C4-2B (cell line): ENCODE data around the gene SGK2.

Experiments
- ZFX ChIP-seq: fragments of 450-650 bp; IDR thresholded peaks from 2 replicates; pipeline ENCODE4 v1.6.1; 2017
- TF ChIP-seq, protein P1 (sequence below): fragments of 450-650 bp; conservative IDR thresholded peaks from 2 replicates; pipeline ENCODE4 v1.5.1; 2017; ENCODE audit warnings: mild to moderate bottlenecking

- TF ChIP-seq, protein P1, sequence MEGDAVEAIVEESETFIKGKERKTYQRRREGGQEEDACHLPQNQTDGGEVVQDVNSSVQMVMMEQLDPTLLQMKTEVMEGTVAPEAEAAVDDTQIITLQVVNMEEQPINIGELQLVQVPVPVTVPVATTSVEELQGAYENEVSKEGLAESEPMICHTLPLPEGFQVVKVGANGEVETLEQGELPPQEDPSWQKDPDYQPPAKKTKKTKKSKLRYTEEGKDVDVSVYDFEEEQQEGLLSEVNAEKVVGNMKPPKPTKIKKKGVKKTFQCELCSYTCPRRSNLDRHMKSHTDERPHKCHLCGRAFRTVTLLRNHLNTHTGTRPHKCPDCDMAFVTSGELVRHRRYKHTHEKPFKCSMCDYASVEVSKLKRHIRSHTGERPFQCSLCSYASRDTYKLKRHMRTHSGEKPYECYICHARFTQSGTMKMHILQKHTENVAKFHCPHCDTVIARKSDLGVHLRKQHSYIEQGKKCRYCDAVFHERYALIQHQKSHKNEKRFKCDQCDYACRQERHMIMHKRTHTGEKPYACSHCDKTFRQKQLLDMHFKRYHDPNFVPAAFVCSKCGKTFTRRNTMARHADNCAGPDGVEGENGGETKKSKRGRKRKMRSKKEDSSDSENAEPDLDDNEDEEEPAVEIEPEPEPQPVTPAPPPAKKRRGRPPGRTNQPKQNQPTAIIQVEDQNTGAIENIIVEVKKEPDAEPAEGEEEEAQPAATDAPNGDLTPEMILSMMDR: no peak
- TF ChIP-seq ZFX: no peak
Observed at GRCh38 chr20:43564455-43564854, 5.6 kb downstream of the SGK2 start.
